ENCODE results near the gene SBK2.
"Not testable (repeated sequence)": the region's sequence is repeated elsewhere in the genome, so short reads cannot be mapped to it uniquely, and the experiment has no call there.

SBK2 gene

DNA sequence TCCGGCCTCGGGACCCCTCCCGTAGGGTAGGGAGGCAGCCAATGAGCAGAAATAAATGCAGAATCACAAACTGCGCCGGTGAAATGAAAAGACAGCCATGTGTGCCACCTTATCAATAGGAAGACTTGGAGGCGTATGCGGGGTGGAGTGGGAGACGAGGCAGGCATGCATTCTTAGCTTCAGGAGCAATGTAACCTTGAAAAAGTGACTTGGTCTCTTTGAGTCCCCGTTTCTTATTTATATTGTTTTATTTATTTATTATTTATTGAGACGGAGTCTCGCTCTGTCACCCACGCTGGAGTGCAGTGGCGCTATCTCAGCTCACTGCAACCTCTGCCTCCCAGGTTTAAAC is 32.7 kb downstream of the SBK2 start:
- Mint-ChIP-seq H3K27ac (no peak overlapping the region), H3K27me3 (peaks cover 8% of the 10 kb centered on the region), H3K4me3 (no peak overlapping the region), H3K9me3 (no peaks in the 10 kb centered on the region), H3K36me3 (ENCODE audit: low read depth) (no peaks in the 10 kb centered on the region), H3K4me1 (peaks cover 18% of the 10 kb centered on the region)
- DNase-seq (no peak), ATAC-seq (no peak)

DNA sequence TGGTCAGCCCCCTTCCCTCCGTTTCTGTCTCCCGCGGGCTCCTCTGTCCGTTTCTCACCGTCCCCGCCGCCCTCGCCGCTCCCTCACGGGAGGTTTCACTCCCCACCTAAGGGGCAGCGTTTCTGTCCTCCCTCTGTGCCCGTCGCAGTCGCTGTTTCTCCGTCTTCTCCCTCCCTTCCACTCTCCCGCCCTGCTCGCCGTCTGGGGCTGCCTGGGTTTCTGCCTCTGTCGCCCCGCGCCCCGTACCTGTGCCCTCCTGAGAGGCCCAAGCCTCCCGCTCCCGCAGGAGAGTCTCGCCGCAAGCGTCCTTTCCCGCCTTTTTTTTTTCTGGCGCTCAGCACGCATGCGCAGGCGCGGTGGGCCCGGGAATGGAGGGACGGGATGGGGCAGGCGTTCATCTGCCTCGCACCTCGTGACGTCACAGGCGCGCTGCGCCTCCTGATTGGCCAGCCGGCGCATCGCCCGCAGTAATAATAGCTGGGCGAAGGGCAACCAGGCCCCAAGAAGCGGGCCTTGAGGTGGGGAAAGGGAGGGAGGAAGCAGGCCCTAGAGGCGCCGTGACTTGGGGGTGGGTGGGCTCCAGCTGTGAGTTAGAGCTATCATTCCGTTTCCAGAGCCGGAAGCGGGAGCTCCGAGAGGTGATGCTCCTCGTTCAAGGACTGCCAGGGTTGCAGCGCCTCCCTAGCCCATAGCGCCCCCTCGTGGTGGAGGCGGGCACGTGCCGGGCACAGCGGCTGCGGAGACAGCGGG is 33.3 kb downstream of the SBK2 start:
- H3K9me3 Mint-ChIP-seq, result no peaks in the 10 kb centered on the region
- H3K4me1 Mint-ChIP-seq, result peaks cover 18% of the 10 kb centered on the region
- DNase-seq, result peak; percentile 96
- peak overlapping the region; percentile 67 for H3K4me3 Mint-ChIP-seq
- peaks cover 8% of the 10 kb centered on the region for H3K27me3 Mint-ChIP-seq
- ATAC-seq, result peak; percentile 88
- H3K27ac Mint-ChIP-seq, result peak overlapping the region; percentile 77
- H3K36me3 Mint-ChIP-seq (ENCODE audit: low read depth), result no peaks in the 10 kb centered on the region

DNA sequence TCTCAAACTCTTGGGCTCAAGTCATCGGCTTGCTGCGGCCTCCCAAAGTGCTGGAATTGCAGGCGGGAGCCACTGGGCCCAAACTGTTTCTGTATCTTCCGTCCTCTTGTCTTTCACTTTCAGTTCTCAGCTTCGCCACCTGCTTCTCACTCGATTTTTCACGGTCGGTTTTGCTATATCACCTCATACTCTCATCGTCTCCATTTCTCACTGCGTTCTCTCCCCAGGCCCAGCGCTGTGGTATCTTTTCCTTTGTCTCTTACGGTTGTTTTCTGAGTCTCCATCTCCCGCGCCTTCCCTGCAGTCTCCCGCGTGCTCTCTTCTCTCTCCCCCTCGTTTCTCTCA is 33.8 kb downstream of the SBK2 start:
- no peak for DNase-seq

DNA sequence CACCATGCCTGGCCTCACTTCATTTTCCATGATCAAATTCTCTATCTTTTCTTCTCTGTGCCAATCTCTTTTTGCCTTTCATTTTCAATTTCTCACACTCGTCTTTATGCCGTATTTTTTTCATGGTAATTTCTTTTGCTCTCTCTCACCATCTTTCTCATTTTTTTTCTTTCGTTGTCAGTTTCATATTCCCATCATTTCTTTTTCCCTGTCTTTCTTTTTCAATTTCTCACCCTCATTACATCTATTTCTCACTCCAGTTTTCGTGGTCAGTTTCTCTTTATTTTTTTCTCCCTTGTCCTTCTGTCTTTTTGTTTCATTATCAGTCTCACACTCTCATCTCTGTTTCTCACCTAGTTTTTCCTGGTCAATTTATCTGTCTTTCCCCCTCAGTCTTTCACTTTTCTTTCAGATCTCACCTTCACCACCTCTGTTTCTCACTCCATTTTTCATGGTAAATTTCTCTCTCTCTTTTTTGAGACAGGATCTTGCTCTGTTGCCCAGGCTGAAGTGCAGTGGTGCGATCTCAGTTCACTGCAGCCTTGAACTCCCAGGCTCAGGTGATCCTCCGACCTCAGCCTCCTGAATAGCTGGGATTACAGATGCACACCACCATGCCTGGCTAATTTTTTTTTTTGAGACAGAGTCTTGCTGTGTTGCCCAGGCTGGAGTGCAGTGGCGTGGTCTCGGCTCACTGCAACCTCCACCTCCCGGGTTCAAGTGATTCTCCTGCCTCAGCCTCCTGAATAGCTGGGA is 34.6 kb downstream of the SBK2 start:
- H3K9me3 Mint-ChIP-seq, result no peaks in the 10 kb centered on the region
- no peak for DNase-seq
- peaks cover 18% of the 10 kb centered on the region for H3K4me1 Mint-ChIP-seq
- no peak overlapping the region for H3K4me3 Mint-ChIP-seq
- no peak for ATAC-seq
- peaks cover 2% of the 10 kb centered on the region for H3K27me3 Mint-ChIP-seq
- H3K36me3 Mint-ChIP-seq (ENCODE audit: low read depth), result no peaks in the 10 kb centered on the region
- no peak overlapping the region for H3K27ac Mint-ChIP-seq

More for the DNA sequence above, 33.8 kb downstream of the SBK2 start:
- H3K4me3 Mint-ChIP-seq, result peak overlapping the region; percentile 67
- ATAC-seq, result no peak
- H3K36me3 Mint-ChIP-seq (ENCODE audit: low read depth), result no peaks in the 10 kb centered on the region
- peaks cover 18% of the 10 kb centered on the region for H3K4me1 Mint-ChIP-seq
- peaks cover 8% of the 10 kb centered on the region for H3K27me3 Mint-ChIP-seq
- peak overlapping the region; percentile 77 for H3K27ac Mint-ChIP-seq
- H3K9me3 Mint-ChIP-seq, result no peaks in the 10 kb centered on the region

DNA sequence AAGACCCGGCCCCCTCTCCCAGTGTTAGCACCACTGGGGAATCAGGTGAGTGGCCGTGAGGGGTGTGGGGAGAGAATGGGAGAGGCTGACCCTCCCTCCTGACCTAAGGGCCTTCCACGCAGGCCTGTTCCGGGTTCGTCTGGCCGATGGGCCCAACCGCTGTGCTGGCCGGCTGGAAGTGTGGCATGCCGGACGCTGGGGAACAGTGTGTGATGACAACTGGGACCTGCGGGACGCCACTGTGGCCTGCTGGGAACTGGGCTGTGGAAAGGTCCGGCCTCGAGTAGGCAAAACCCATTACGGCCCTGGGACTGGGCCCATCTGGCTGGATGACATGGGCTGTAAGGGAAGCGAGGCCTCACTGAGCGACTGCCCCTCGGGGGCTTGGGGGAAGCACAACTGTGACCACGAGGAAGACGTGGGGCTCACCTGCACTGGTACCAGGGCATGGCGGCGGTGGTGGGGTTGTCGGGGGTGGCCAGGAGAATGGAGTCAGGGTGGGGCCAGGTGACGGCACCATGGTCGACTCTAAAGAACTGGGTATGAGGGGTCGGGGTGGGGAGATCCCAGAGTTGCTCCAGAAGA is 36.5 kb downstream of the SBK2 start:
- no peak for DNase-seq
- no peak for ATAC-seq
- Mint-ChIP-seq H3K36me3 (ENCODE audit: low read depth) (no peaks in the 10 kb centered on the region), H3K4me1 (peaks cover 18% of the 10 kb centered on the region), H3K9me3 (no peaks in the 10 kb centered on the region), H3K27ac (no peak overlapping the region), H3K27me3 (no peaks in the 10 kb centered on the region), H3K4me3 (no peak overlapping the region)

DNA sequence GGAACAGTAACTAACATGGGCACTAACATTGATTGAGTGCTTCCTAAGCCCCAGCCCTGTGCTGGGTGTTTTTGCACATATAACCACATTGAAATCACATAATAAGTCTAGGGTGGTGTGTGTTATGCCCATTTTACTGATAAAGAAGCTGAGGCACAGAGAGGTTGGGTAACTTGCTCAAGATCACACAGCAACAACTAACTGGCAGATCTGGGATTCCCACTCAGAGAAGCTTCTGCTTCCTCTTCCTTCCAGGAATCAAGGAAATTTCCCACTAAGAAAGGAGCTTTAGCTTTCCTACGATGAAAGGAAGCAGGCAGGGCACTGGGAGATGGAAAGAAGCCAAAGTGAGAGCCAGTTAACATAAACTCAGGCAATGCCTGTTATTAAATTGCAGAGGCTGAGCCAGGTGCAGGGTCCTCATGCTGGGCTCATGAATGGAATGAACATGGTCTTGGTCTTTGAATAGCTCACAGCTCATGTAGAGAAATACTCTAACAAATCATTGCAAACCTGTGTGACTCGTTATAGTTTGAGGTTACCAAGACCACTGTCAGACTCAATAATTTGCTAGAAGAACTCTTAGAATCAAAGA is 38.6 kb downstream of the SBK2 start:
- H3K27ac Mint-ChIP-seq, result no peak overlapping the region
- H3K4me1 Mint-ChIP-seq, result peaks cover 12% of the 10 kb centered on the region
- H3K9me3 Mint-ChIP-seq, result no peaks in the 10 kb centered on the region
- H3K36me3 Mint-ChIP-seq (ENCODE audit: low read depth), result no peaks in the 10 kb centered on the region
- ATAC-seq (no peak), DNase-seq (no peak)
- H3K4me3 Mint-ChIP-seq, result no peak overlapping the region
- peaks cover 6% of the 10 kb centered on the region for H3K27me3 Mint-ChIP-seq

DNA sequence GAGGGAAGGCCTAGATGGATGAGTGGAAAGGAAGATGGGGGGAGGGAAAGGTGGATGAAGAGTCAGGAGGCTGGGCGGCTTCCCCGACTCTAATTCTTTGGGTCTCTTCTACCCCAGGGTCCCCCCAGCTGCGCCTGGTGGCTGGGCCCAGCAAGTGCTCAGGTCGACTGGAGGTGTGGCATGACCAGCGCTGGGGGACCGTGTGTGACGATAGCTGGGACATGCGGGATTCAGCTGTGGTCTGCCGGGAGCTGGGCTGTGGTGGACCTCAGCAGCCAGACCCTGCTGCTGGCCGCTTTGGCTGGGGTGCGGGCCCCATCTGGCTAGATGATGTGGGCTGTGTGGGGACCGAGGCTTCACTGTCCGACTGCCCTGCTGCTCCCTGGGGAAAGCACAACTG is 39.2 kb downstream of the SBK2 start:
- no peak for DNase-seq
- Mint-ChIP-seq H3K36me3 (ENCODE audit: low read depth) (no peaks in the 10 kb centered on the region), H3K4me3 (no peak overlapping the region), H3K27me3 (peaks cover 10% of the 10 kb centered on the region), H3K27ac (no peak overlapping the region), H3K4me1 (peaks cover 8% of the 10 kb centered on the region), H3K9me3 (no peaks in the 10 kb centered on the region)
- no peak for ATAC-seq

- H3K4me1 Mint-ChIP-seq; ATAC-seq; H3K27ac Mint-ChIP-seq; DNase-seq; H3K36me3 Mint-ChIP-seq (ENCODE audit: low read depth); H3K4me3 Mint-ChIP-seq; H3K9me3 Mint-ChIP-seq: not testable (repeated sequence)
- H3K27me3 Mint-ChIP-seq, result peaks cover 13% of the 10 kb centered on the region
These were observed 40.1 kb downstream of the SBK2 start for GRCh38 chr19:55496820-55497219.

DNA sequence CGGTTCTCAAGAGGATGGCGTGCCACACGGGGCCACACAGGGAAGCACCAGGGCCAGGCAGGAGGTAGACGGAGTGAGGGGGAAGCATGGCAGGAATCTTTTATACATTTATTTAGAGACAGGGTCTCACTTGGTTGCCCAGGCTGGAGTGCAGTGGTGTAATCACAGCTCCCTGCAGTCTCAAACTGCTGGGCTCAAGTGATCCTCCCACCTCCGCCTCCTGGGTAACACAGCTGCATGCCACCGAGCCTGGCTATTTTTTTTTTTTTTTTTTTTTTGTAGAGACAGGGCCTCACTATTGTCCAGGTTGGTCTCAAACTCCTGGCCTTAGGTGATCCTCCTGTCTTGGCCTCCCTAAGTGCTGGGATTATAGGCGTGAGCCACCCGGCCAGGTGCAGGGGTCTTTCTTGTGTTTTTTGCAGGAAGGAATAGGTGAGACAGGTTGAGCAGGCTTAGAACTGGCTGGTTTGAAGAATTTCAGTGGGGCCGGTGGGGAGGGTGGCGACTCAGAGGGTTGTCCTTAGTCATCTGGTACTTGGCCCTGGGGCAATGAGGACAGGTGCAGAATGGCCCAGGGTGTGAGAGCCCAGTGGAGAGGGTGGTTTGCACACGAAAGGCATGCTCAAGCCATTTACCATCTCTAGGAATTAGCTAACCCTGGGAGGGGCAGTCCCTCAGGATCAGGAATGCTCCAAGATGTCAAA is 41.1 kb downstream of the SBK2 start:
- DNase-seq (no peak), ATAC-seq (no peak)
- Mint-ChIP-seq H3K4me1 (peaks cover 1% of the 10 kb centered on the region), H3K4me3 (no peak overlapping the region), H3K27ac (no peak overlapping the region), H3K27me3 (peaks cover 16% of the 10 kb centered on the region), H3K36me3 (ENCODE audit: low read depth) (no peaks in the 10 kb centered on the region), H3K9me3 (no peaks in the 10 kb centered on the region)

DNA sequence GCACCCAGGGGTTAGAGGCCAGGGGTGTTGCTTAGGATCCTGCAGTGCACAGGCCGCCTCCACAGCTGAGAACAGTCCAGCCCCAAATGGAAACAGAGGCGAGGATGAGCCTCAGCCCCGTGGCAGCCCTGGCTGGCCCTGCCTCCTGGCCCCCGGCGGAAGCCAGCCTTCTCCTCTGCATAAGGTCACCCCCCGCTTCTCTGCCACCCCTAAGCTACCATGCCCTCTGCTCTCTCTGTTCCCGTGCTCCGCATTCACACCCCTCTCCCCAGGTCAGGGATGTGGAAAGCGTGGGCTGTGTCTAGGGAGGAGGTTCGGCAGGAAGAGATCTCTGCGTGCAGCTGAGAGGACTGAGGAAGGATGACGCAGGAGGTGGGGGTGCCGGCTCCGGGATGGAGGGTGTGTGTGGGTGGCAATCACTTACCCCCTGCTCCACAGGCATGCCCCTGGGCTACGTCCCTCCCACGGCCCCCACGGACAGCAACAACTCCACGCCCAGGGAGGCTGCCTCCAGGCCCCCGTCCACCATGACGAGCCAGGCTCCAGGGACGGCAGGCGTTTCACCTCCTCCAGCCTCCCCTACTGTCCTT is 42.7 kb downstream of the SBK2 start:
- Mint-ChIP-seq H3K4me3 (peak overlapping the region; percentile 48), H3K9me3 (no peaks in the 10 kb centered on the region), H3K36me3 (ENCODE audit: low read depth) (no peaks in the 10 kb centered on the region), H3K27me3 (peaks cover 16% of the 10 kb centered on the region), H3K27ac (peak overlapping the region; percentile 49), H3K4me1 (peaks cover 1% of the 10 kb centered on the region)
- peak; percentile 65 for ATAC-seq
- DNase-seq, result no peak

DNA sequence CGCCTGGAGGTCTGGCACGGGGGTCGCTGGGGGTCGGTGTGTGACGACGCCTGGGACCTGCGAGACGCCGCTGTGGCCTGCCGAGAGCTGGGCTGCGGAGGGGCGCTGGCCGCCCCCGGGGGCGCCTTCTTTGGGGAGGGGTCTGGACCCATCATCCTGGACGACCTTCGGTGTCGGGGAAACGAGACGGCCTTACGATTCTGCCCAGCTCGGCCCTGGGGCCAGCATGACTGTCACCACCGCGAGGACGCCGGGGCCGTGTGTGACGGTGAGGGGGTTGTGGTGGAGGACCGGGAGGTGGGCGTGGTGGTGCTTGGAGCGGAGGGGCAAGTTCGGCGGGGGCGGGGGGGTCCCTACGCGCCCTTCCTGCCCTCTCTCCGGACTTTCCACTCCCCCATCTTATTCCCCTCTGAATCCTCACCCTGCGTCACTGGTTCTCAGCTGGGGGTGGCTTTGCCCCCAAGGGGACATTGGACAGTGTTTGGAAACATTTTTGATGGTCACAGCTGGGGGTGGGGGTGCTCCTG is 43.2 kb downstream of the SBK2 start:
- DNase-seq (no peak), ATAC-seq (no peak)
- peaks cover 16% of the 10 kb centered on the region for H3K27me3 Mint-ChIP-seq
- peaks cover 1% of the 10 kb centered on the region for H3K4me1 Mint-ChIP-seq
- no peaks in the 10 kb centered on the region for H3K36me3 Mint-ChIP-seq (ENCODE audit: low read depth)
- no peak overlapping the region for H3K4me3 Mint-ChIP-seq
- no peak overlapping the region for H3K27ac Mint-ChIP-seq
- H3K9me3 Mint-ChIP-seq, result no peaks in the 10 kb centered on the region

- Mint-ChIP-seq H3K27ac (no peak overlapping the region), H3K27me3 (peaks cover 16% of the 10 kb centered on the region), H3K4me1 (peaks cover 1% of the 10 kb centered on the region), H3K4me3 (no peak overlapping the region), H3K36me3 (ENCODE audit: low read depth) (no peaks in the 10 kb centered on the region), H3K9me3 (no peaks in the 10 kb centered on the region)
- DNase-seq, result no peak
- no peak for ATAC-seq
These were observed 43.8 kb downstream of the SBK2 start for GRCh38 chr19:55493052-55493644.

DNA sequence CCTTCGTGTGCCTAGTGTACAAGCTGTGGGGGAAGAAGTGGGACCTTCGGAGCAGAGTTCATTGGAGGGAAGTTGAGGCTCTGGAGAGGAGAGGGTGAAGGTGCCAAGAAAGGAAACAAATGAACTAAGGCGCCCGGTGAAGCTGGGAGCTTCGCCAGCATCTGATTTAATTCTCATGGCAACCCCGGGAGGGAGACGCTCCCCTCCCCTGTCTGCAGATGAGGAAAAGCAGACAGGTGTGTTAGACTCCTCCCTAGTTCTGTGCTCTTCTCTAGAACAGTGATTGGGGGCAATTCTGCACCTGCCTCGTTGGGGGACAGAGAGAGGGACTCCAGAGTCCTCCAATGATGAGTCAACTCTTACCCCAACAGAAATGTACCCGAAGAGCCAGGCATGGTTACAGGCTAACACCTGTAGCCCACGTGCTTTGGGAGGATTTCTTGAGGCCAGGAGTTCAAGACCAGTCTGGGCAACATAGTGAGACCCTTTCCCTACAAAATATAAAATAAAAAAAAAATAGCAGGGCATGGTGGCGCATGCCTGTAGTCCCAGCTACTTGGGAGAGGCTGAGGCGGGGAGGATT is 44.5 kb downstream of the SBK2 start:
- H3K9me3 Mint-ChIP-seq, result no peaks in the 10 kb centered on the region
- DNase-seq, result no peak

More for the DNA sequence above, 44.5 kb downstream of the SBK2 start:
- H3K27ac Mint-ChIP-seq, result no peak overlapping the region
- peaks cover 6% of the 10 kb centered on the region for H3K4me1 Mint-ChIP-seq
- H3K36me3 Mint-ChIP-seq (ENCODE audit: low read depth), result no peaks in the 10 kb centered on the region
- peaks cover 16% of the 10 kb centered on the region for H3K27me3 Mint-ChIP-seq
- no peak overlapping the region for H3K4me3 Mint-ChIP-seq
- no peak for ATAC-seq

Data from activated naive CD8-positive, alpha-beta T cell treated with anti-CD3 and anti-CD28 coated beads, Interleukin-2, amount 50 U/mL, for 24 hours (primary cell).